ENCODE results near the gene POTEF.

DNA sequence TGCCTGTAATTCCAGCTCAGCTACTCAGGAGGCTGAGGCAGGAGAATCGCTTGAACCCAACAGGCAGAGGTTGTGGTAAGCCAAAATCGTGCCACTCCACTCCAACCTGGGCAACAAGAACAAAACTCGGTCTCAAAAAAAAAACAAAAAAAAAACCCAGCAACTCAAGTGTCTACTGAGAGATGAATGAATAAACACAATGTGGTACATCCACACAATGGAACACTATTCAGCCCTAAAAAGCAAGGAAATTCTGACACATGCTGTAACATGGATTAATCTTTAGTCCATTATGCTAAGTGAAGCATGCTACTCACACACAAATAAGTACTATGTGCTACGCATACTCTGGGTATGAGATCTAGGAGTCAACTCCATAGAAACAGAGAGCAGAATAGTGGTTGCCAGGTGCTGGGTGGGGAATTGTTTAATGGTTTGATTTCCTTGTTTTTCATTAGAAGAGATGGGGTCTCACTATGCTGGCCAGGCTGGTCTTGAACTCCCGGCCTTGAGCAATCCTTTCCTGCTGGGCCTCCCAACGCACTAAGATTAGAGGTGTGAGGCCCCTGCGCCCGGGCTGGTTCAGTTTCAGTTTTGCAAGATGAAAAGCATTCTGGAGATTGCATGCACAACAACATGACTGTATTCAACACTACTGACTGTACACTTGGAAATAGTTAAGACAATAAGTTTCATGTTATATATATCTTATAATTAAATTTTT lies 36.4 kb upstream of the POTEF start:
- TF ChIP-seq, protein P1, sequence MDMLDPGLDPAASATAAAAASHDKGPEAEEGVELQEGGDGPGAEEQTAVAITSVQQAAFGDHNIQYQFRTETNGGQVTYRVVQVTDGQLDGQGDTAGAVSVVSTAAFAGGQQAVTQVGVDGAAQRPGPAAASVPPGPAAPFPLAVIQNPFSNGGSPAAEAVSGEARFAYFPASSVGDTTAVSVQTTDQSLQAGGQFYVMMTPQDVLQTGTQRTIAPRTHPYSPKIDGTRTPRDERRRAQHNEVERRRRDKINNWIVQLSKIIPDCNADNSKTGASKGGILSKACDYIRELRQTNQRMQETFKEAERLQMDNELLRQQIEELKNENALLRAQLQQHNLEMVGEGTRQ (IDR thresholded peaks at IDR 0.05): no peak
- no peak for TF ChIP-seq MAZ (IDR thresholded peaks at IDR 0.05; ENCODE audit: borderline replicate concordance, low read depth, low read length)
- no peak for TF ChIP-seq MYC (IDR thresholded peaks at IDR 0.05; ENCODE audit: borderline replicate concordance, low read length)
- no peak for TF ChIP-seq CBX2 (IDR thresholded peaks at IDR 0.05; ENCODE audit: borderline replicate concordance, low read depth)
- TF ChIP-seq, protein P2, sequence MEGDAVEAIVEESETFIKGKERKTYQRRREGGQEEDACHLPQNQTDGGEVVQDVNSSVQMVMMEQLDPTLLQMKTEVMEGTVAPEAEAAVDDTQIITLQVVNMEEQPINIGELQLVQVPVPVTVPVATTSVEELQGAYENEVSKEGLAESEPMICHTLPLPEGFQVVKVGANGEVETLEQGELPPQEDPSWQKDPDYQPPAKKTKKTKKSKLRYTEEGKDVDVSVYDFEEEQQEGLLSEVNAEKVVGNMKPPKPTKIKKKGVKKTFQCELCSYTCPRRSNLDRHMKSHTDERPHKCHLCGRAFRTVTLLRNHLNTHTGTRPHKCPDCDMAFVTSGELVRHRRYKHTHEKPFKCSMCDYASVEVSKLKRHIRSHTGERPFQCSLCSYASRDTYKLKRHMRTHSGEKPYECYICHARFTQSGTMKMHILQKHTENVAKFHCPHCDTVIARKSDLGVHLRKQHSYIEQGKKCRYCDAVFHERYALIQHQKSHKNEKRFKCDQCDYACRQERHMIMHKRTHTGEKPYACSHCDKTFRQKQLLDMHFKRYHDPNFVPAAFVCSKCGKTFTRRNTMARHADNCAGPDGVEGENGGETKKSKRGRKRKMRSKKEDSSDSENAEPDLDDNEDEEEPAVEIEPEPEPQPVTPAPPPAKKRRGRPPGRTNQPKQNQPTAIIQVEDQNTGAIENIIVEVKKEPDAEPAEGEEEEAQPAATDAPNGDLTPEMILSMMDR (IDR thresholded peaks at IDR 0.05): no peak
- no peak for TF ChIP-seq ZFP36 (IDR thresholded peaks at IDR 0.05; ENCODE audit: borderline replicate concordance, partially characterized antibody)
- no peak for TF ChIP-seq RFX5 (IDR thresholded peaks at IDR 0.05)
- TF ChIP-seq RAD21 (conservative IDR thresholded peaks at IDR 0.05 in 1 of 2, IDR thresholded peaks at IDR 0.05 in 1 of 2): no peak
- no peak for TF ChIP-seq POLR2A (IDR thresholded peaks at IDR 0.05; ENCODE audit: low read length)
- TF ChIP-seq, protein P3, sequence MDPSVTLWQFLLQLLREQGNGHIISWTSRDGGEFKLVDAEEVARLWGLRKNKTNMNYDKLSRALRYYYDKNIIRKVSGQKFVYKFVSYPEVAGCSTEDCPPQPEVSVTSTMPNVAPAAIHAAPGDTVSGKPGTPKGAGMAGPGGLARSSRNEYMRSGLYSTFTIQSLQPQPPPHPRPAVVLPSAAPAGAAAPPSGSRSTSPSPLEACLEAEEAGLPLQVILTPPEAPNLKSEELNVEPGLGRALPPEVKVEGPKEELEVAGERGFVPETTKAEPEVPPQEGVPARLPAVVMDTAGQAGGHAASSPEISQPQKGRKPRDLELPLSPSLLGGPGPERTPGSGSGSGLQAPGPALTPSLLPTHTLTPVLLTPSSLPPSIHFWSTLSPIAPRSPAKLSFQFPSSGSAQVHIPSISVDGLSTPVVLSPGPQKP (IDR thresholded peaks at IDR 0.05; ENCODE audit: low read depth, low read length): no peak
- TF ChIP-seq KDM1A (IDR thresholded peaks at IDR 0.05; ENCODE audit: low read depth): no peak
- TF ChIP-seq RARB (CRISPR knock-in tag; IDR thresholded peaks at IDR 0.05): no peak

Measured in A549 (cell line).